Neural cell (in vitro differentiated cells): ENCODE data around the gene RSL24D1. TPM values are rescaled to one million over a fixed set of nuclear protein-coding genes. Genes with fewer than 3 reads are reported as not detected.

Source experiments
- H2AFZ ChIP-seq: fragments of 200-600, 300-800 bp; sonication (generic), shearing (Covaris generic); 2 replicates; pipeline ENCODE4 v1.6.0; 2014; ENCODE audit warnings: low read depth, mild to moderate bottlenecking, antibody characterized with exemption, low read length, moderate library complexity
- H3F3A ChIP-seq: fragments of 200-600 bp; shearing (Covaris generic); 2 replicates; pipeline ENCODE4 v1.6.1; 2016; ENCODE audit warnings: mild to moderate bottlenecking, moderate library complexity, mixed read lengths, antibody characterized with exemption, low read length; ENCODE audit not compliant: insufficient read depth, poor library complexity, severe bottlenecking
- H3K27ac ChIP-seq: fragments of 200-600, 300-800 bp; sonication (generic), shearing (Covaris generic); 2 replicates; pipeline ENCODE4 v1.5.1; 2014; ENCODE audit warnings: mild to moderate bottlenecking, low read length, moderate library complexity
- H3K27me3 ChIP-seq: fragments of 300-800, 200-600 bp; sonication (generic), shearing (Covaris generic); 2 replicates; pipeline ENCODE4 v1.6.0; 2014; ENCODE audit warnings: mild to moderate bottlenecking, low read depth, low read length, moderate library complexity; ENCODE audit not compliant: insufficient read depth
- H3K36me3 ChIP-seq: fragments of 300-800, 200-600 bp; sonication (generic), shearing (Covaris generic); 2 replicates; pipeline ENCODE4 v1.5.1; 2014; ENCODE audit warnings: mild to moderate bottlenecking, antibody characterized with exemption, low read length, moderate library complexity; ENCODE audit not compliant: insufficient read depth
- H3K4me2 ChIP-seq: fragments of 300-800, 200-600 bp; sonication (generic), shearing (Covaris generic); 2 replicates; pipeline ENCODE4 v1.6.0; 2014; ENCODE audit warnings: mild to moderate bottlenecking, low read length
- H3K4me3 ChIP-seq: fragments of 300-800, 200-600 bp; sonication (generic), shearing (Covaris generic); 2 replicates; pipeline ENCODE4 v1.5.1; 2014; ENCODE audit warnings: mild to moderate bottlenecking, low read length, moderate library complexity
- H3K79me2 ChIP-seq: fragments of 200-600 bp; shearing (Covaris generic); replicated peaks from 2 replicates; pipeline ENCODE4 v1.6.0; 2014; ENCODE audit warnings: mild to moderate bottlenecking, low read length, moderate library complexity; ENCODE audit not compliant: insufficient read depth
- H3K9ac ChIP-seq: fragments of 300-800, 200-600 bp; sonication (generic), shearing (Covaris generic); 2 replicates; pipeline ENCODE4 v1.6.1; 2016; ENCODE audit warnings: mild to moderate bottlenecking, low read length, mixed read lengths
- H3K9me2 ChIP-seq: fragments of 200-600 bp; shearing (Covaris generic); 2 replicates; pipeline ENCODE4 v1.6.1; 2016; ENCODE audit warnings: mild to moderate bottlenecking, low read length, mixed read lengths; ENCODE audit not compliant: insufficient read depth
- H3K9me3 ChIP-seq: fragments of 200-600, 300-800 bp; sonication (generic), shearing (Covaris generic); 2 replicates; pipeline ENCODE4 v1.6.1; 2016; ENCODE audit warnings: mild to moderate bottlenecking, mixed run types, low read length, moderate library complexity, mixed read lengths
- H4K20me1 ChIP-seq: fragments of 200-600 bp; shearing (Covaris generic); 2 replicates; pipeline ENCODE4 v1.6.1; 2016; ENCODE audit warnings: mild to moderate bottlenecking, mixed run types; ENCODE audit not compliant: insufficient read depth
- EP300 ChIP-seq: fragments of 450-650 bp; conservative IDR thresholded peaks from 2 replicates; pipeline ENCODE4 v1.6.1; 2014; ENCODE audit warnings: antibody characterized with exemption, mild to moderate bottlenecking, moderate library complexity; ENCODE audit not compliant: poor library complexity, severe bottlenecking
- EZH2 ChIP-seq: fragments of 200-600, 300-800 bp; shearing (Covaris generic), sonication (generic); IDR thresholded peaks from 2 replicates; pipeline ENCODE4 v1.6.1; 2014; ENCODE audit warnings: antibody characterized with exemption, low read length, borderline replicate concordance, mild to moderate bottlenecking; ENCODE audit not compliant: insufficient read depth, poor library complexity, severe bottlenecking
- MXI1 ChIP-seq: fragments of 450-650 bp; conservative IDR thresholded peaks from 2 replicates; pipeline ENCODE4 v1.6.1; 2014; ENCODE audit warnings: antibody characterized with exemption, mild to moderate bottlenecking; ENCODE audit not compliant: poor library complexity, severe bottlenecking
- POLR2AphosphoS5 ChIP-seq: IDR thresholded peaks from 2 replicates; pipeline ENCODE4 v1.6.1; 2012
- RAD21 ChIP-seq: fragments of 450-650 bp; conservative IDR thresholded peaks from 2 replicates; pipeline ENCODE4 v1.6.1; 2014; ENCODE audit warnings: antibody characterized with exemption, mild to moderate bottlenecking, moderate library complexity
- SMC3 ChIP-seq: fragments of 450-650 bp; conservative IDR thresholded peaks from 2 replicates; pipeline ENCODE4 v1.6.1; 2014; ENCODE audit warnings: antibody characterized with exemption, mild to moderate bottlenecking, moderate library complexity; ENCODE audit not compliant: poor library complexity
- TAF1 ChIP-seq: IDR thresholded peaks from 2 replicates; pipeline ENCODE4 v1.6.1; 2012; ENCODE audit warnings: low read depth
- polyA plus RNA-seq: library from polyadenylated mRNA; depleted of rRNA; stranded (reverse); fragments of >200 nt; gene quantifications from 2 replicates; pipeline ENCODE4 v1.2.3, GENCODE V29; 2014
- TF ChIP-seq, protein P1 (sequence below): fragments of 450-650 bp; IDR thresholded peaks from 2 replicates; pipeline ENCODE4 v1.5.1; 2014; ENCODE audit warnings: antibody characterized with exemption, mild to moderate bottlenecking, moderate library complexity; ENCODE audit not compliant: poor library complexity, severe bottlenecking
- TF ChIP-seq, protein P2 (sequence below): IDR thresholded peaks from 2 replicates; pipeline ENCODE4 v1.6.1; 2012; ENCODE audit warnings: borderline replicate concordance

Gene RSL24D1
- polyA plus RNA-seq, 1 donor from 2014 or later: 227 TPM

DNA sequence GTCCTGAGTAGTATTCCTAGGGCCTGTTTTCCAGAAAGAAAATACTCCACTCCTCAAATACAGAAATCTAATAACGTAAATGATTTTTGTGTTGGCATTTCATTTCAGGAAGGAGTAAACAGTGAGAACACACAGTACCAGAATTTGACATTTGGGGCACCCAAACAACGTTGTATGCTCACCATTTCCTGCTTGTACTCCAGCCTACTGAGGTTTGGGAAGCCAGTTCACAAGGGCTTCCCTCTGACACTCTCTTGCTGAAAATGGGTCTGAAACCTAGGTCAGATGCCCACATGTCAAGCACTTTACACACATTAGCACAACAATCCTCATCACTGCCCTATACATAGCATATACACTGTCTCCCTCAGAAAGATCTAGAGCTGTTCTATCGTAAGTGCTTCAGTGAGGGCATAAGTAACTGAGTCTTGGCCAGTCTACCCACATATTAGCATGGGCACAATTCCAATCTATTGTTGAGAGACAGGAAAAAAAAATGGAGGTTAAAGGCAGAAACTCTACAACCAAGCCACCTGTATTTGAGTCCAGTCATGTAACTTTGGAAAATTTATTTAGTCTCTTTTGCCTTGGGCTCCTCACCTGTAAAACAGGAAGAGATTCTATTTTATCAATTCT is 43.5 kb upstream of the RSL24D1 start:
- Histone ChIP-seq H3F3A (no peaks in the 10 kb centered on the region), H2AFZ (no peak overlapping the region), H3K4me3 (no peak overlapping the region), H3K79me2 (no peaks in the 10 kb centered on the region), H3K36me3 (no peaks in the 10 kb centered on the region), H3K27me3 (no peaks in the 10 kb centered on the region), H3K4me2 (no peak overlapping the region), H3K9me3 (no peaks in the 10 kb centered on the region), H3K9me2 (no peaks in the 10 kb centered on the region), H4K20me1 (no peaks in the 10 kb centered on the region), H3K9ac (no peak overlapping the region), H3K27ac (no peak overlapping the region)
- TF ChIP-seq, protein P1, sequence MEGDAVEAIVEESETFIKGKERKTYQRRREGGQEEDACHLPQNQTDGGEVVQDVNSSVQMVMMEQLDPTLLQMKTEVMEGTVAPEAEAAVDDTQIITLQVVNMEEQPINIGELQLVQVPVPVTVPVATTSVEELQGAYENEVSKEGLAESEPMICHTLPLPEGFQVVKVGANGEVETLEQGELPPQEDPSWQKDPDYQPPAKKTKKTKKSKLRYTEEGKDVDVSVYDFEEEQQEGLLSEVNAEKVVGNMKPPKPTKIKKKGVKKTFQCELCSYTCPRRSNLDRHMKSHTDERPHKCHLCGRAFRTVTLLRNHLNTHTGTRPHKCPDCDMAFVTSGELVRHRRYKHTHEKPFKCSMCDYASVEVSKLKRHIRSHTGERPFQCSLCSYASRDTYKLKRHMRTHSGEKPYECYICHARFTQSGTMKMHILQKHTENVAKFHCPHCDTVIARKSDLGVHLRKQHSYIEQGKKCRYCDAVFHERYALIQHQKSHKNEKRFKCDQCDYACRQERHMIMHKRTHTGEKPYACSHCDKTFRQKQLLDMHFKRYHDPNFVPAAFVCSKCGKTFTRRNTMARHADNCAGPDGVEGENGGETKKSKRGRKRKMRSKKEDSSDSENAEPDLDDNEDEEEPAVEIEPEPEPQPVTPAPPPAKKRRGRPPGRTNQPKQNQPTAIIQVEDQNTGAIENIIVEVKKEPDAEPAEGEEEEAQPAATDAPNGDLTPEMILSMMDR: no peak
- no peak for TF ChIP-seq MXI1
- no peak for TF ChIP-seq EP300
- TF ChIP-seq, protein P2, sequence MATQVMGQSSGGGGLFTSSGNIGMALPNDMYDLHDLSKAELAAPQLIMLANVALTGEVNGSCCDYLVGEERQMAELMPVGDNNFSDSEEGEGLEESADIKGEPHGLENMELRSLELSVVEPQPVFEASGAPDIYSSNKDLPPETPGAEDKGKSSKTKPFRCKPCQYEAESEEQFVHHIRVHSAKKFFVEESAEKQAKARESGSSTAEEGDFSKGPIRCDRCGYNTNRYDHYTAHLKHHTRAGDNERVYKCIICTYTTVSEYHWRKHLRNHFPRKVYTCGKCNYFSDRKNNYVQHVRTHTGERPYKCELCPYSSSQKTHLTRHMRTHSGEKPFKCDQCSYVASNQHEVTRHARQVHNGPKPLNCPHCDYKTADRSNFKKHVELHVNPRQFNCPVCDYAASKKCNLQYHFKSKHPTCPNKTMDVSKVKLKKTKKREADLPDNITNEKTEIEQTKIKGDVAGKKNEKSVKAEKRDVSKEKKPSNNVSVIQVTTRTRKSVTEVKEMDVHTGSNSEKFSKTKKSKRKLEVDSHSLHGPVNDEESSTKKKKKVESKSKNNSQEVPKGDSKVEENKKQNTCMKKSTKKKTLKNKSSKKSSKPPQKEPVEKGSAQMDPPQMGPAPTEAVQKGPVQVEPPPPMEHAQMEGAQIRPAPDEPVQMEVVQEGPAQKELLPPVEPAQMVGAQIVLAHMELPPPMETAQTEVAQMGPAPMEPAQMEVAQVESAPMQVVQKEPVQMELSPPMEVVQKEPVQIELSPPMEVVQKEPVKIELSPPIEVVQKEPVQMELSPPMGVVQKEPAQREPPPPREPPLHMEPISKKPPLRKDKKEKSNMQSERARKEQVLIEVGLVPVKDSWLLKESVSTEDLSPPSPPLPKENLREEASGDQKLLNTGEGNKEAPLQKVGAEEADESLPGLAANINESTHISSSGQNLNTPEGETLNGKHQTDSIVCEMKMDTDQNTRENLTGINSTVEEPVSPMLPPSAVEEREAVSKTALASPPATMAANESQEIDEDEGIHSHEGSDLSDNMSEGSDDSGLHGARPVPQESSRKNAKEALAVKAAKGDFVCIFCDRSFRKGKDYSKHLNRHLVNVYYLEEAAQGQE: no peak
- no peak for TF ChIP-seq EZH2
- TF ChIP-seq RAD21: no peak
- TF ChIP-seq POLR2AphosphoS5: no peak
- TF ChIP-seq SMC3: no peak
- TF ChIP-seq TAF1: no peak

DNA sequence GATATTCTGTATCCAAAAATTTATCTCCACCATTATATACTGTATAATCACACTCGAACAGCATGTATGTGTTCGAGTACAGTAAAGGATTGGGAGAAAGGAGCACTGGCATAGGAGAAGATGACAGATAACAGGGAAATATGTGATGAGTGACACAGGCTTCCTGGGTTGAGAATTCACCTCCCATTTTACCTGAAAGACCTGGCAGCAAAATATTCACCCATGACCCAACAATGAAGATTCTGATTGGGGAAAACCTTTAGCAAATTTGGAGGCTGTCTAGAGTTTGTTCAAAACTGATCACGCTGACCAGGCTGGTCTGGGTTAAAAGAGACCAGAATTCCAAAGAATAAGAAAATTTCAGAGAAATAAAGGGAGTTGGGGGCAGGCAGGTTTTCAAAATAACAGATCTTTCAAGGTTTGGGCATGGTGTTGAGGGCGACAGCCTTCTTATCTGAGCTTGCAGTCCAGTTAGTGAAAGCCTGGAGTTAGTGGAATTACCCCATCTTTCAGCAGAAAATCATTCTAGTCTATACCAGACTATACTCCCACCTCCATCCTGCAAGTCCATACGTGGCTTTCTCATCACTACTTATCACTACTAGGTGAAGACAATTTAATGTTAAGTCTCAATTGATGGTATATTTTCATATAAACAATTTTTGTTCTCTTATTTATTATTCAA is 42.8 kb upstream of the RSL24D1 start:
- no peak overlapping the region for H3K4me2 ChIP-seq
- H2AFZ ChIP-seq: no peak overlapping the region
- H3K27ac ChIP-seq: no peak overlapping the region
- no peaks in the 10 kb centered on the region for H3F3A ChIP-seq
- no peaks in the 10 kb centered on the region for H4K20me1 ChIP-seq
- no peak overlapping the region for H3K4me3 ChIP-seq
- H3K9me3 ChIP-seq: no peaks in the 10 kb centered on the region
- no peaks in the 10 kb centered on the region for H3K79me2 ChIP-seq
- H3K36me3 ChIP-seq: no peaks in the 10 kb centered on the region
- no peaks in the 10 kb centered on the region for H3K27me3 ChIP-seq
- H3K9me2 ChIP-seq: no peaks in the 10 kb centered on the region
- TF ChIP-seq EP300: no peak
- TF ChIP-seq, protein P2: no peak
- H3K9ac ChIP-seq: no peak overlapping the region
